GM23338 (cell line): ENCODE results near the gene N4BP2. TPM values are rescaled to one million over a fixed set of nuclear protein-coding genes. Genes with fewer than 3 reads are reported as not detected.
"Not testable (repeated sequence)": the region's sequence is repeated elsewhere in the genome, so short reads cannot be mapped to it uniquely, and the experiment has no call there.

Experiments used
- ATAC-seq: fragments of 200-7000 bp; cut with Tn5 transposase; 3 replicates; pipeline ENCODE4 v1.9.1; 2020
- DNase-seq: peaks from one replicate; pipeline ENCODE4 v3.0.0-alpha.2; 2015; ENCODE audit warnings: low spot score
- H2AFZ ChIP-seq: fragments of 200-600 bp; sonication (generic); 2 replicates; pipeline ENCODE4 v1.8.0; 2016; ENCODE audit warnings: antibody characterized with exemption, mild to moderate bottlenecking, moderate library complexity
- H3F3A ChIP-seq: fragments of 200-600 bp; sonication (generic); replicated peaks from 2 replicates; pipeline ENCODE4 v1.8.0; 2017; ENCODE audit warnings: antibody characterized with exemption, mixed run types, low read depth
- H3K27ac ChIP-seq: fragments of 200-600 bp; sonication (generic); 2 replicates; pipeline ENCODE4 v1.6.1; 2016; ENCODE audit warnings: low read depth
- H3K27me3 ChIP-seq: fragments of 200-600 bp; sonication (generic); 2 replicates; pipeline ENCODE4 v1.8.0; 2016; ENCODE audit warnings: mild to moderate bottlenecking, mixed run types, moderate library complexity; ENCODE audit not compliant: insufficient read depth
- H3K36me3 ChIP-seq: fragments of 200-600 bp; sonication (generic); 2 replicates; pipeline ENCODE4 v1.8.0; 2016; ENCODE audit warnings: mild to moderate bottlenecking; ENCODE audit not compliant: insufficient read depth
- H3K4me1 ChIP-seq: fragments of 200-600 bp; sonication (generic); 2 replicates; pipeline ENCODE4 v1.8.0; 2016; ENCODE audit warnings: mild to moderate bottlenecking, moderate library complexity; ENCODE audit not compliant: insufficient read depth
- H3K4me2 ChIP-seq: fragments of 200-600 bp; sonication (generic); 2 replicates; pipeline ENCODE4 v1.7.1; 2017; ENCODE audit warnings: mixed run types
- H3K4me3 ChIP-seq: fragments of 200-600 bp; sonication (generic); 2 replicates; pipeline ENCODE4 v1.6.1; 2016; ENCODE audit warnings: mixed run types
- H3K79me2 ChIP-seq: fragments of 200-600 bp; sonication (generic); replicated peaks from 2 replicates; pipeline ENCODE4 v1.8.0; 2017; ENCODE audit warnings: mild to moderate bottlenecking; ENCODE audit not compliant: insufficient read depth
- H3K9me2 ChIP-seq: fragments of 200-600 bp; sonication (generic); 2 replicates; pipeline ENCODE4 v1.8.0; 2017; ENCODE audit not compliant: insufficient read depth
- H4K20me1 ChIP-seq: fragments of 200-600 bp; sonication (generic); replicated peaks from 2 replicates; pipeline ENCODE4 v1.8.0; 2017; ENCODE audit warnings: mild to moderate bottlenecking; ENCODE audit not compliant: insufficient read depth
- H3K27ac Mint-ChIP-seq: 2 replicates; pipeline ENCODE4 v1.8.0; 2020; ENCODE audit warnings: inconsistent platforms, mild to moderate bottlenecking, moderate library complexity, mixed read lengths
- H3K27me3 Mint-ChIP-seq: 3 replicates; pipeline ENCODE4 v1.8.0; 2022; ENCODE audit warnings: low read depth, mild to moderate bottlenecking, moderate library complexity, mixed read lengths, inconsistent platforms; ENCODE audit not compliant: insufficient read depth, poor library complexity
- H3K36me3 Mint-ChIP-seq: 3 replicates; pipeline ENCODE4 v1.8.0; 2021; ENCODE audit warnings: low read depth, mild to moderate bottlenecking, inconsistent platforms, moderate library complexity, mixed read lengths
- H3K4me1 Mint-ChIP-seq: 3 replicates; pipeline ENCODE4 v1.8.0; 2020; ENCODE audit warnings: mild to moderate bottlenecking, inconsistent platforms, mixed read lengths
- H3K4me3 Mint-ChIP-seq: 3 replicates; pipeline ENCODE4 v1.8.0; 2021; ENCODE audit warnings: moderate library complexity, mild to moderate bottlenecking, inconsistent platforms, mixed read lengths
- H3K9me3 Mint-ChIP-seq: 3 replicates; pipeline ENCODE4 v1.8.0; 2020; ENCODE audit warnings: moderate library complexity, mild to moderate bottlenecking, inconsistent platforms, mixed read lengths
- CREB1 ChIP-seq: fragments of 250-450 bp; sonication (Bioruptor Pico); IDR thresholded peaks from 2 replicates; pipeline ENCODE4 v1.5.0; 2020; ENCODE audit warnings: low read depth, mild to moderate bottlenecking, moderate library complexity
- JUNB ChIP-seq: IDR thresholded peaks from one replicate; pipeline ENCODE4 v1.6.1; 2016; ENCODE audit warnings: antibody characterized with exemption; ENCODE audit not compliant: unreplicated experiment
- NANOG ChIP-seq: IDR thresholded peaks from 2 replicates; pipeline ENCODE4 v1.6.1; 2016; ENCODE audit warnings: antibody characterized with exemption, borderline replicate concordance
- STAT1 ChIP-seq: IDR thresholded peaks from one replicate; pipeline ENCODE4 v1.6.1; 2016; ENCODE audit warnings: antibody characterized with exemption; ENCODE audit not compliant: unreplicated experiment
- ZNF331 ChIP-seq: fragments of 250-450 bp; sonication (Bioruptor Pico); IDR thresholded peaks from 2 replicates; pipeline ENCODE4 v1.5.0; 2020; ENCODE audit warnings: low read depth, mild to moderate bottlenecking, moderate library complexity
- polyA plus RNA-seq: library from polyadenylated mRNA; unstranded; fragments of >200 nt; fragmentation: Nextera tagmentation; extraction: Ambion mirVana; gene quantifications from 2 replicates; pipeline ENCODE4 v1.2.1, GENCODE V29; 2016
- total RNA-seq: library from RNA; depleted of rRNA; stranded (reverse); fragments of >200 nt; shearing (Covaris generic); gene quantifications from 2 replicates; pipeline ENCODE4 v1.2.3, GENCODE V29; 2014
- TF ChIP-seq, protein P1 (sequence below): IDR thresholded peaks from one replicate; pipeline ENCODE4 v1.6.1; 2018; ENCODE audit warnings: antibody characterized with exemption; ENCODE audit not compliant: unreplicated experiment

N4BP2 gene
- total and polyA plus RNA-seq, 2 experiments from 2014 or later: 25.6 to 46.3 TPM

DNA sequence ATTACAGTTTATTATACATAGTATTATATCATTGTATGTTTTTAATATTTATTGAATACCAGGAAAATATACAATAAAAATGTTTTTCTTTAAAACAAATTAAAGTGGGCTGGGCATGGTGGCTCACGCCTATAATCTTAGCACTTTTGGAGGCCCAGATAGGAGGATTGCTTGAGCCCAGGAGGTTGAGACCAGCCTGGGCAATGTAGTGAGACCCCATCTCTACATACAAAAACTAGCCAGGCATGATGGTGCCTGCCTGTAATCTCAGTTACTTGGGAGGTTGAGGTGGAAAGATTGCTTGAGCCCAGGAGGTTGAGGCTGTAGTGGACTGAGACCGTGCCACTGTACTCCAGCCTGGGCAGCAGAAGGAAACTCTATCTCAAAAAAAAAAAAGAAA is 40.6 kb upstream of the N4BP2 start (continued):
- no peak for TF ChIP-seq NANOG

DNA sequence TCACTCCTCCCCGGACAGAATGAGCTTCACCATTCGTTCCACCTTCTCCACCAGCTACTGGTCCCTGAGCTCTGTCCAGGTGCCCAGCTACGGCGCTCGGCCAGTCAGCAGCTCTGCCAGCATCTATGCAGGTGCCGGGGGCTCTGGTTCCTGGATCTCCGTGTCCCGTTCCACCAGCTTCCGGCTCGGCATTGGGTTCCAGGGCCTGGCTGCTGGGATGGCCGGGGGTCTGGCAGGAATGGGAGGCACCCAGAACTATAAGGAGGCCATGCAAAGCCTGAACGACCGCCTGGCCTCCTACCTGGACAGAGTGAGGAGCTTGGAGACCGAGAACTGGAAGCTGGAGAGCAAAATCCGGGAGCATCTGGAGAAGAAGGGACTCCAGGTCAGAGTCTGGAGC is 36.4 kb upstream of the N4BP2 start:
- TF ChIP-seq CREB1: no peak
- no peak for TF ChIP-seq STAT1
- H3K79me2 ChIP-seq: no peaks in the 10 kb centered on the region
- Mint-ChIP-seq H3K36me3 (no peaks in the 10 kb centered on the region), H3K4me3 (no peak overlapping the region), H3K4me1 (no peaks in the 10 kb centered on the region), H3K9me3 (no peaks in the 10 kb centered on the region), H3K27ac (no peak overlapping the region), H3K27me3 (no peaks in the 10 kb centered on the region)
- no peaks in the 10 kb centered on the region for H3F3A ChIP-seq
- H3K27ac ChIP-seq: no peak overlapping the region
- H4K20me1 ChIP-seq: no peaks in the 10 kb centered on the region
- no peak overlapping the region for H2AFZ ChIP-seq
- H3K9me2 ChIP-seq: no peaks in the 10 kb centered on the region
- H3K4me2 ChIP-seq: no peak overlapping the region
- no peak overlapping the region for H3K4me3 ChIP-seq
- no peaks in the 10 kb centered on the region for H3K36me3 ChIP-seq
- H3K27me3 ChIP-seq: no peaks in the 10 kb centered on the region
- ATAC-seq: no peak
- DNase-seq: no peak
- H3K4me1 ChIP-seq: no peaks in the 10 kb centered on the region

GRCh38 chr4:40021116-40021515 is 35.5 kb upstream of the N4BP2 start:
- not testable (repeated sequence) for H3K4me1 ChIP-seq, DNase-seq, H3K27ac ChIP-seq, H3K27ac Mint-ChIP-seq, H3F3A ChIP-seq, H3K27me3 ChIP-seq, H3K9me3 Mint-ChIP-seq, ATAC-seq, H2AFZ ChIP-seq, H3K4me3 ChIP-seq, H3K4me2 ChIP-seq, H3K4me1 Mint-ChIP-seq, H3K36me3 Mint-ChIP-seq, H3K36me3 ChIP-seq, H3K27me3 Mint-ChIP-seq, H3K9me2 ChIP-seq, H3K79me2 ChIP-seq, H4K20me1 ChIP-seq, H3K4me3 Mint-ChIP-seq

DNA sequence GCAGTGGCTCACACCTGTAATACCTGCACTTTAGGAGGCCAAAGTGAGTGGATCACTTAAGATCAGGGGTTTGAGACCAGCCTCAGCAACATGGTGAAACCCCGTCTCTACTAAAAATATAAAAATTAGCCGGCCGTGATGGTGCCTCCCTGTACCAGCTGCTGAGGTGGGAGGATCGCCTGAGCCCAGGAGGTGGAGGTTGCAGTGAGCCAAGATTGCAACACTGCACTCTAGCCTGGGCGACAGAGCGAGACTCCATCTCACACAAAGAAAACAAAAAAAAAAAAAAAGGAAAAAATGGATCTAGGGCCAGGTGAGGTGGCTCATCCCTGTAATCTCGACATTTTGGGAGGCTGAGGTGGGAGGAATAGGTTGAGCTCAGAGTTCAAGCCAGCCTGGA is 32.6 kb upstream of the N4BP2 start:
- DNase-seq: not testable (repeated sequence)

DNA sequence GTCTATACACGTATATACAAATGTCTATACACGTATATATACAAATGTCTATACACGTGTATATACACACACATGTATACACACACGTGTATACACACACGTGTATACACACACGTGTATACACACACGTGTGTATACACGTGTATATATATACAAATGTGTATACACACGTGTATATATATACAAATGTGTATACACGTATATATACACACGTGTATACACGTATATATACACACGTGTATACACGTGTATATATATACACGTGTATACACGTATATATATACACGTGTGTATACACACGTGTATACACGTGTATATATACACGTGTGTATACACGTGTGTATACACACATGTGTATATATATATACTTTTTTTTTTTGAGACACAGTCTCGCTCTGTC is 23.9 kb upstream of the N4BP2 start:
- no peaks in the 10 kb centered on the region for H3K36me3 Mint-ChIP-seq
- no peaks in the 10 kb centered on the region for H4K20me1 ChIP-seq
- no peak overlapping the region for H3K4me2 ChIP-seq
- H3F3A ChIP-seq: no peaks in the 10 kb centered on the region
- no peaks in the 10 kb centered on the region for H3K9me2 ChIP-seq
- H3K27ac Mint-ChIP-seq: no peak overlapping the region
- ATAC-seq (no peak), DNase-seq (no peak)
- H3K27ac ChIP-seq: no peak overlapping the region
- no peaks in the 10 kb centered on the region for H3K36me3 ChIP-seq
- H3K79me2 ChIP-seq: no peaks in the 10 kb centered on the region
- H3K4me1 Mint-ChIP-seq: no peaks in the 10 kb centered on the region
- H3K27me3 ChIP-seq: no peaks in the 10 kb centered on the region
- peaks cover 5% of the 10 kb centered on the region for H3K27me3 Mint-ChIP-seq
- H3K4me3 ChIP-seq: no peak overlapping the region
- H3K4me1 ChIP-seq: no peaks in the 10 kb centered on the region
- H2AFZ ChIP-seq: no peak overlapping the region
- no peak overlapping the region for H3K4me3 Mint-ChIP-seq
- TF ChIP-seq ZNF331 (CRISPR knock-in tag) (no peak), NANOG (no peak), JUNB (no peak)
- TF ChIP-seq, protein P1, sequence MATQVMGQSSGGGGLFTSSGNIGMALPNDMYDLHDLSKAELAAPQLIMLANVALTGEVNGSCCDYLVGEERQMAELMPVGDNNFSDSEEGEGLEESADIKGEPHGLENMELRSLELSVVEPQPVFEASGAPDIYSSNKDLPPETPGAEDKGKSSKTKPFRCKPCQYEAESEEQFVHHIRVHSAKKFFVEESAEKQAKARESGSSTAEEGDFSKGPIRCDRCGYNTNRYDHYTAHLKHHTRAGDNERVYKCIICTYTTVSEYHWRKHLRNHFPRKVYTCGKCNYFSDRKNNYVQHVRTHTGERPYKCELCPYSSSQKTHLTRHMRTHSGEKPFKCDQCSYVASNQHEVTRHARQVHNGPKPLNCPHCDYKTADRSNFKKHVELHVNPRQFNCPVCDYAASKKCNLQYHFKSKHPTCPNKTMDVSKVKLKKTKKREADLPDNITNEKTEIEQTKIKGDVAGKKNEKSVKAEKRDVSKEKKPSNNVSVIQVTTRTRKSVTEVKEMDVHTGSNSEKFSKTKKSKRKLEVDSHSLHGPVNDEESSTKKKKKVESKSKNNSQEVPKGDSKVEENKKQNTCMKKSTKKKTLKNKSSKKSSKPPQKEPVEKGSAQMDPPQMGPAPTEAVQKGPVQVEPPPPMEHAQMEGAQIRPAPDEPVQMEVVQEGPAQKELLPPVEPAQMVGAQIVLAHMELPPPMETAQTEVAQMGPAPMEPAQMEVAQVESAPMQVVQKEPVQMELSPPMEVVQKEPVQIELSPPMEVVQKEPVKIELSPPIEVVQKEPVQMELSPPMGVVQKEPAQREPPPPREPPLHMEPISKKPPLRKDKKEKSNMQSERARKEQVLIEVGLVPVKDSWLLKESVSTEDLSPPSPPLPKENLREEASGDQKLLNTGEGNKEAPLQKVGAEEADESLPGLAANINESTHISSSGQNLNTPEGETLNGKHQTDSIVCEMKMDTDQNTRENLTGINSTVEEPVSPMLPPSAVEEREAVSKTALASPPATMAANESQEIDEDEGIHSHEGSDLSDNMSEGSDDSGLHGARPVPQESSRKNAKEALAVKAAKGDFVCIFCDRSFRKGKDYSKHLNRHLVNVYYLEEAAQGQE: no peak
- H3K9me3 Mint-ChIP-seq: no peaks in the 10 kb centered on the region

More for the DNA sequence above, 32.6 kb upstream of the N4BP2 start:
- not testable (repeated sequence) for H3K4me3 ChIP-seq, H3K4me3 Mint-ChIP-seq, H3K4me2 ChIP-seq, H3K9me2 ChIP-seq, H3F3A ChIP-seq, H3K4me1 Mint-ChIP-seq, H3K79me2 ChIP-seq, H3K9me3 Mint-ChIP-seq, H3K27me3 Mint-ChIP-seq, H3K4me1 ChIP-seq, H3K27me3 ChIP-seq, H3K27ac ChIP-seq, H3K36me3 ChIP-seq, H3K36me3 Mint-ChIP-seq, H4K20me1 ChIP-seq, ATAC-seq, H3K27ac Mint-ChIP-seq, H2AFZ ChIP-seq
